Right lobe of liver (tissue), 4 donors: Measurements from ENCODE around the gene MRPS31.
A peak's percentile ranks its signal among the peaks of the same experiment; 100 is the strongest.

ENCODE experiments used
- CTCF ChIP-seq, 4 donors: fragments of 200-600 bp in 3 of 4; fragments of 450-650 bp in 1 of 4; IDR thresholded peaks; one replicate each; pipeline versions ENCODE4 v1.5.1 to v1.8.0; 2016 to 2022; ENCODE audit warnings: antibody characterized with exemption in 4 of 4, mild to moderate bottlenecking in 2 of 4
- POLR2A ChIP-seq: fragments of 450-650 bp; IDR thresholded peaks from one replicate; pipeline ENCODE4 v1.6.1; 2017; ENCODE audit warnings: antibody characterized with exemption, mild to moderate bottlenecking
- donor health status: DM: no; HTN: no; CAD: no.
- donor health status: DM: no; HTN: no; CAD: no.
- donor health status: DM: no; HTN: yes; CAD: no.

GRCh38 chr13:40801255-40802217, 30.5 kb upstream of the MRPS31 start:
- TF ChIP-seq CTCF (IDR thresholded peaks at IDR 0.05) (peak in 1 of 4 donors; percentile 7), POLR2A (peak; percentile 50)
